Measurements from ENCODE around the gene WHRN.

GRCh38 chr9:114473447-114473801 lies 31.8 kb downstream of the WHRN start:
- TF ChIP-seq CTCF (IDR thresholded peaks at IDR 0.05) (no peak), EZH2 (IDR thresholded peaks at IDR 0.05) (no peak), EZH2phosphoT487 (IDR thresholded peaks at IDR 0.05) (no peak)
